ENCODE results near the gene VILL.

The VILL gene

GRCh38 chr3:37993067-37993455 is 2.5 kb downstream of the VILL start:
- no peak overlapping the region for H3K27ac ChIP-seq
- TF ChIP-seq CTCF (conservative IDR thresholded peaks at IDR 0.05) (no peak), ZFX (IDR thresholded peaks at IDR 0.05) (no peak)

- H3K27ac ChIP-seq = no peak overlapping the region
- no peak for TF ChIP-seq ZFX (IDR thresholded peaks at IDR 0.05)
- no peak for TF ChIP-seq CTCF (conservative IDR thresholded peaks at IDR 0.05)
These were observed 2.9 kb downstream of the VILL start for GRCh38 chr3:37993460-37993819.

- H3K27ac ChIP-seq = no peak overlapping the region
- TF ChIP-seq ZFX (IDR thresholded peaks at IDR 0.05) = no peak
- TF ChIP-seq CTCF (conservative IDR thresholded peaks at IDR 0.05) = no peak
These were observed 3.4 kb downstream of the VILL start for GRCh38 chr3:37993820-37994638.

- no peak overlapping the region for H3K27ac ChIP-seq
- no peak for TF ChIP-seq CTCF (conservative IDR thresholded peaks at IDR 0.05)
- no peak for TF ChIP-seq ZFX (IDR thresholded peaks at IDR 0.05)
These were observed 4.0 kb downstream of the VILL start for GRCh38 chr3:37994639-37994972.

GRCh38 chr3:37995652-37996641 is 5.4 kb downstream of the VILL start:
- no peak for TF ChIP-seq CTCF (conservative IDR thresholded peaks at IDR 0.05)
- no peak for TF ChIP-seq ZFX (IDR thresholded peaks at IDR 0.05)
- H3K27ac ChIP-seq = no peak overlapping the region

- H3K27ac ChIP-seq = no peak overlapping the region
These were observed 6.3 kb downstream of the VILL start for GRCh38 chr3:37996785-37997301.

More at GRCh38 chr3:37996785-37997301, 6.3 kb downstream of the VILL start:
- TF ChIP-seq ZFX (IDR thresholded peaks at IDR 0.05) (no peak), CTCF (conservative IDR thresholded peaks at IDR 0.05) (peak; percentile 90)
